HCT116 (cell line): ENCODE results near the gene KCNAB2. TPM values are rescaled to one million over a fixed set of nuclear protein-coding genes. Genes with fewer than 3 reads are reported as not detected.

ENCODE experiments used
- ATAC-seq: fragments of 200-7000 bp; cut with Tn5 transposase; 2 replicates; pipeline ENCODE4 v1.9.1; 2020; ENCODE audit warnings: mild to moderate bottlenecking, moderate library complexity
- BruUV-seq: library from RNA; stranded (reverse); fragments of 400-500 nt; replicated peaks from 2 replicates; lab custom pipeline; 2021; lab: Mats Ljungman, UMichigan
- CTCF ChIA-PET: fragments of 300-600 bp; sonication (Branson Sonifier 250); formaldehyde crosslinking; loops from one replicate; lab custom pipeline; 2021; ENCODE audit warnings: antibody characterized with exemption; lab: Charles Lee
- POLR2A ChIA-PET: fragments of 300-600, 350-600 bp; sonication (Branson Sonifier 250); formaldehyde crosslinking; loops from one replicate; lab custom pipeline; 2021; ENCODE audit warnings: antibody characterized with exemption; lab: Charles Lee
- RAD21 ChIA-PET, 2 experiments: fragments of 300-600 bp; sonication (Branson Sonifier 250); formaldehyde crosslinking; loops; one replicate each; lab custom pipeline; 2023; ENCODE audit warnings: low total read pairs in 2 of 2; ENCODE audit not compliant: uncharacterized antibody in 2 of 2, unreplicated experiment in 2 of 2, low non-redundant PET in 1 of 2; lab: Charles Lee
- DNase-seq: peaks from one replicate; pipeline ENCODE4 v3.0.0-alpha.2; 2010; ENCODE audit warnings: low read depth, low spot score
- H2AFZ ChIP-seq: fragments of 200-600 bp; shearing (Covaris generic), sonication (generic); 2 replicates; pipeline ENCODE4 v1.6.1; 2017; ENCODE audit warnings: low read depth, mixed run types, mixed read lengths, antibody characterized with exemption, low read length; ENCODE audit not compliant: poor library complexity, severe bottlenecking
- H3K27ac ChIP-seq: 2 replicates; pipeline ENCODE4 v1.5.1; 2012; ENCODE audit warnings: low read depth, low read length
- H3K27me3 ChIP-seq: fragments of 200-600 bp; sonication (generic); 2 replicates; pipeline ENCODE4 v1.6.1; 2016; ENCODE audit warnings: mixed run types, low read length, mixed read lengths; ENCODE audit not compliant: insufficient read depth
- H3K36me3 ChIP-seq, 2 experiments: fragments of 200-500 bp in 1 of 2; fragments of 200-600 bp in 1 of 2; sonication (Bioruptor generic) in 1 of 2; sonication (generic) in 1 of 2; 2 replicates each; pipeline versions ENCODE4 v1.5.1 to v1.6.1; 2014 to 2016; ENCODE audit warnings: low read length in 2 of 2, inconsistent platforms in 1 of 2, mixed read lengths in 1 of 2, mixed run types in 1 of 2; ENCODE audit not compliant: insufficient read depth in 2 of 2, control insufficient read depth in 1 of 2
- H3K4me1 ChIP-seq, 2 experiments: fragments of 200-600 bp in 1 of 2; sonication (generic) in 1 of 2; 2 replicates each; pipeline versions ENCODE4 v1.5.1 to v1.6.1; 2012 to 2017; ENCODE audit warnings: low read length in 2 of 2, inconsistent platforms in 1 of 2, mild to moderate bottlenecking in 1 of 2, mixed read lengths in 1 of 2, mixed run types in 1 of 2, moderate library complexity in 1 of 2; ENCODE audit not compliant: insufficient read depth in 2 of 2, control insufficient read depth in 1 of 2
- H3K4me2 ChIP-seq: fragments of 200-600 bp; sonication (generic); 2 replicates; pipeline ENCODE4 v1.6.1; 2017; ENCODE audit warnings: mixed run types, low read length, mixed read lengths
- H3K4me3 ChIP-seq, 2 experiments: fragments of 200-600 bp in 1 of 2; sonication (generic) in 1 of 2; replicated peaks in 1 of 2; 2 replicates each; pipeline ENCODE4 v1.5.1; 2011 to 2016; ENCODE audit warnings: low read length in 2 of 2, control low read depth in 1 of 2, low read depth in 1 of 2, mild to moderate bottlenecking in 1 of 2, mixed read lengths in 1 of 2, mixed run types in 1 of 2
- H3K79me2 ChIP-seq: fragments of 200-600 bp; sonication (generic); 2 replicates; pipeline ENCODE4 v1.6.1; 2017; ENCODE audit warnings: mild to moderate bottlenecking, mixed run types, low read length, moderate library complexity, mixed read lengths; ENCODE audit not compliant: insufficient read depth
- H3K9ac ChIP-seq: fragments of 200-600 bp; sonication (generic); 2 replicates; pipeline ENCODE4 v1.6.1; 2016; ENCODE audit warnings: low read length, mixed read lengths
- H3K9me2 ChIP-seq: fragments of 200-600 bp; sonication (generic), shearing (Covaris generic); 2 replicates; pipeline ENCODE4 v1.6.1; 2017; ENCODE audit warnings: mixed run types, mild to moderate bottlenecking, moderate library complexity; ENCODE audit not compliant: insufficient read depth
- H3K9me3 ChIP-seq, 2 experiments: fragments of 200-500 bp in 1 of 2; fragments of 200-600 bp in 1 of 2; sonication (Bioruptor generic) in 1 of 2; sonication (generic) in 1 of 2; 2 replicates each; pipeline ENCODE4 v1.6.1; 2014 to 2017; ENCODE audit warnings: low read length in 2 of 2, mixed read lengths in 2 of 2, inconsistent platforms in 1 of 2, low read depth in 1 of 2, mild to moderate bottlenecking in 1 of 2, mixed run types in 1 of 2, moderate library complexity in 1 of 2; ENCODE audit not compliant: control insufficient read depth in 1 of 2, insufficient read depth in 1 of 2
- H4K20me1 ChIP-seq: fragments of 200-600 bp; sonication (generic), shearing (Covaris generic); 2 replicates; pipeline ENCODE4 v1.6.1; 2017; ENCODE audit warnings: mixed run types, mild to moderate bottlenecking, moderate library complexity; ENCODE audit not compliant: insufficient read depth
- CEBPB ChIP-seq: IDR thresholded peaks from 2 replicates; pipeline ENCODE4 v1.6.1; 2012; ENCODE audit warnings: low read depth
- EGR1 ChIP-seq: IDR thresholded peaks from 2 replicates; pipeline ENCODE4 v1.6.1; 2012; ENCODE audit warnings: low read depth
- ELF1 ChIP-seq: IDR thresholded peaks from 2 replicates; pipeline ENCODE4 v1.6.1; 2012; ENCODE audit warnings: low read depth, borderline replicate concordance
- EZH2 ChIP-seq: fragments of 200-600 bp; sonication (generic); IDR thresholded peaks from 2 replicates; pipeline ENCODE4 v1.6.1; 2017; ENCODE audit warnings: antibody characterized with exemption, mixed run types
- JUND ChIP-seq: IDR thresholded peaks from 2 replicates; pipeline ENCODE4 v1.6.1; 2012
- POLR2A ChIP-seq: IDR thresholded peaks from 2 replicates; pipeline ENCODE4 v1.7.0; 2011; ENCODE audit warnings: borderline replicate concordance; ENCODE audit not compliant: insufficient read depth, insufficient read length; ENCODE audit errors: extremely low read depth
- POLR2AphosphoS5 ChIP-seq: IDR thresholded peaks from 2 replicates; pipeline ENCODE4 v1.6.1; 2011; ENCODE audit warnings: mild to moderate bottlenecking, low read depth, low read length, moderate library complexity
- RAD21 ChIP-seq: IDR thresholded peaks from 2 replicates; pipeline ENCODE4 v1.6.1; 2012; ENCODE audit warnings: low read depth, mild to moderate bottlenecking
- SP1 ChIP-seq: IDR thresholded peaks from 2 replicates; pipeline ENCODE4 v1.6.1; 2012; ENCODE audit warnings: low read depth
- TCF7L2 ChIP-seq: IDR thresholded peaks from 2 replicates; pipeline ENCODE4 v1.7.0; 2011; ENCODE audit warnings: borderline replicate concordance, inconsistent platforms; ENCODE audit not compliant: insufficient read depth, insufficient read length; ENCODE audit errors: extremely low read depth
- YY1 ChIP-seq: IDR thresholded peaks from 2 replicates; pipeline ENCODE4 v1.6.1; 2011; ENCODE audit warnings: low read length, low read depth, moderate library complexity, mild to moderate bottlenecking; ENCODE audit not compliant: insufficient replicate concordance; ENCODE audit errors: extremely low read depth
- ZFX ChIP-seq: fragments of 450-650 bp; IDR thresholded peaks from 2 replicates; pipeline ENCODE4 v1.6.1; 2017
- ZNF274 ChIP-seq: fragments of 200-500 bp; sonication (Bioruptor generic); IDR thresholded peaks from 2 replicates; pipeline ENCODE4 v1.6.1; 2014; ENCODE audit warnings: mild to moderate bottlenecking, low read depth, low read length, inconsistent platforms
- intact Hi-C: fragments of 100-400 bp; cut with micrococcal nuclease; formaldehyde crosslinking; loops from 2 replicates; pipeline ENCODE4 v1.10.0; 2022
- total RNA-seq: library from RNA; stranded (reverse); gene quantifications from one replicate; pipeline ENCODE4 v1.2.1, GENCODE V29; 2021; ENCODE audit not compliant: unreplicated experiment
- TF ChIP-seq, protein P1 (sequence below): IDR thresholded peaks from 2 replicates; pipeline ENCODE4 v1.6.1; 2011; ENCODE audit warnings: mild to moderate bottlenecking, low read length, moderate library complexity; ENCODE audit not compliant: insufficient replicate concordance; ENCODE audit errors: extremely low read depth

The KCNAB2 gene
- total RNA-seq, 1 experiment from 2014 or later, result 18.1 TPM

DNA sequence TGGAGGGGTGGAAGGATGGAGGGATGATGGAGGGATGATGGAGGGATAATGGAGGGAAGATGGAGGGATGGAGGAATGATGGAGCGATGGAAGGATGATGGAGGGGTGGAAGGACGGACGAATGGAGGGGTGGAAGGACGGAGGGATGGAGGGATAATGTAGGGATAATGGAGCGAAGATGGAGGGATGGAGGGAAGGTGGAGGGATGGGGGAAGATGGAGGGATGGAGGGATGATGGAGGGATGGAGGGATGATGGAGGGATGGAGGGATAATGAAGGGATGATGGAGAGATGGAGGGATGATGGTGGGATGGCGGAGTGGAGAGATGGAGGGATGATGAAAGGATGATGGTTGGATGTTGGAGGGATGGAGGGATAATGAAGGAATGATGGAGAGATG lies 61.3 kb downstream of the KCNAB2 start:
- ChIA-PET CTCF (no interaction called here), POLR2A (no interaction called here)
- Histone ChIP-seq H3K27me3 (no peaks in the 10 kb centered on the region), H2AFZ (no peak overlapping the region), H3K4me3 (no peak overlapping the region), H4K20me1 (no peaks in the 10 kb centered on the region), H3K9me3 (no peaks in the 10 kb centered on the region), H3K9me2 (no peaks in the 10 kb centered on the region), H3K27ac (no peak overlapping the region), H3K4me2 (no peak overlapping the region)
- BruUV-seq, result no TSS peak
- ATAC-seq, result no peak
- DNase-seq, result no peak
- intact Hi-C loops, result no loop called here
- TF ChIP-seq CEBPB, result no peak
- TF ChIP-seq, protein P1, sequence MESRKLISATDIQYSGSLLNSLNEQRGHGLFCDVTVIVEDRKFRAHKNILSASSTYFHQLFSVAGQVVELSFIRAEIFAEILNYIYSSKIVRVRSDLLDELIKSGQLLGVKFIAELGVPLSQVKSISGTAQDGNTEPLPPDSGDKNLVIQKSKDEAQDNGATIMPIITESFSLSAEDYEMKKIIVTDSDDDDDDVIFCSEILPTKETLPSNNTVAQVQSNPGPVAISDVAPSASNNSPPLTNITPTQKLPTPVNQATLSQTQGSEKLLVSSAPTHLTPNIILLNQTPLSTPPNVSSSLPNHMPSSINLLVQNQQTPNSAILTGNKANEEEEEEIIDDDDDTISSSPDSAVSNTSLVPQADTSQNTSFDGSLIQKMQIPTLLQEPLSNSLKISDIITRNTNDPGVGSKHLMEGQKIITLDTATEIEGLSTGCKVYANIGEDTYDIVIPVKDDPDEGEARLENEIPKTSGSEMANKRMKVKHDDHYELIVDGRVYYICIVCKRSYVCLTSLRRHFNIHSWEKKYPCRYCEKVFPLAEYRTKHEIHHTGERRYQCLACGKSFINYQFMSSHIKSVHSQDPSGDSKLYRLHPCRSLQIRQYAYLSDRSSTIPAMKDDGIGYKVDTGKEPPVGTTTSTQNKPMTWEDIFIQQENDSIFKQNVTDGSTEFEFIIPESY, result no peak
- TF ChIP-seq ZFX, result no peak
- no peak for TF ChIP-seq RAD21
- TF ChIP-seq EGR1, result no peak
- no peak for TF ChIP-seq POLR2AphosphoS5
- no peak for TF ChIP-seq SP1
- no peak for TF ChIP-seq YY1
- TF ChIP-seq EZH2, result no peak
- no peak for TF ChIP-seq ZNF274
- no peak for TF ChIP-seq JUND
- TF ChIP-seq TCF7L2, result no peak
- no peak for TF ChIP-seq POLR2A
- TF ChIP-seq ELF1, result no peak
- TF ChIP-seq, all 23 proteins: peak for 0
- RAD21 ChIA-PET, result no interaction called here
- peaks cover 0 to 4% of the 10 kb centered on the region in 2 experiments; a peak in 2 of 4 replicates for H3K4me1 ChIP-seq
- H3K36me3 ChIP-seq, result no peaks in the 10 kb centered on the region
- no peaks in the 10 kb centered on the region for H3K79me2 ChIP-seq
- H3K9ac ChIP-seq, result no peak overlapping the region
